GM23338 (cell line): Measurements from ENCODE around the gene SYNE1.

Experiments used
- CREB1 ChIP-seq: fragments of 250-450 bp; sonication (Bioruptor Pico); IDR thresholded peaks from 2 replicates; pipeline ENCODE4 v1.5.0; 2020; ENCODE audit warnings: low read depth, mild to moderate bottlenecking, moderate library complexity
- CTCF ChIP-seq, 2 experiments: fragments of 200-600 bp in 1 of 2; sonication (generic) in 1 of 2; conservative IDR thresholded peaks; 2 replicates each; pipeline versions ENCODE4 v1.5.1 to v1.6.1; 2016 to 2017; ENCODE audit warnings: antibody characterized with exemption in 2 of 2, low read depth in 2 of 2, mild to moderate bottlenecking in 2 of 2, moderate library complexity in 1 of 2
- EZH2 ChIP-seq: fragments of 200-600 bp; sonication (generic); IDR thresholded peaks from one replicate; pipeline ENCODE4 v1.8.0; 2017; ENCODE audit warnings: antibody characterized with exemption, mild to moderate bottlenecking, low read depth; ENCODE audit not compliant: unreplicated experiment
- EZH2phosphoT487 ChIP-seq: fragments of 200-600 bp; sonication (generic); IDR thresholded peaks from one replicate; pipeline ENCODE4 v1.8.1; 2018; ENCODE audit warnings: antibody characterized with exemption; ENCODE audit not compliant: unreplicated experiment
- JUNB ChIP-seq: IDR thresholded peaks from one replicate; pipeline ENCODE4 v1.6.1; 2016; ENCODE audit warnings: antibody characterized with exemption; ENCODE audit not compliant: unreplicated experiment
- NANOG ChIP-seq: IDR thresholded peaks from 2 replicates; pipeline ENCODE4 v1.6.1; 2016; ENCODE audit warnings: antibody characterized with exemption, borderline replicate concordance
- POLR2AphosphoS5 ChIP-seq: IDR thresholded peaks from 2 replicates; pipeline ENCODE4 v1.6.1; 2016; ENCODE audit warnings: antibody characterized with exemption, low read depth
- REST ChIP-seq: IDR thresholded peaks from one replicate; pipeline ENCODE4 v1.6.1; 2018; ENCODE audit warnings: antibody characterized with exemption; ENCODE audit not compliant: unreplicated experiment
- STAT1 ChIP-seq: IDR thresholded peaks from one replicate; pipeline ENCODE4 v1.6.1; 2016; ENCODE audit warnings: antibody characterized with exemption; ENCODE audit not compliant: unreplicated experiment
- ZNF114 ChIP-seq: fragments of 250-450 bp; sonication (Bioruptor Pico); IDR thresholded peaks from 2 replicates; pipeline ENCODE4 v1.5.0; 2020; ENCODE audit warnings: mild to moderate bottlenecking, moderate library complexity
- ZNF462 ChIP-seq: fragments of 250-450 bp; sonication (Bioruptor Pico); IDR thresholded peaks from 2 replicates; pipeline ENCODE4 v1.5.0; 2020; ENCODE audit warnings: mild to moderate bottlenecking, moderate library complexity

GRCh38 chr6:152161501-152161900 is 475.7 kb downstream of the SYNE1 start:
- no peak for TF ChIP-seq CTCF (conservative IDR thresholded peaks at IDR 0.05; ENCODE audit: low read depth in 2 of 2)
- TF ChIP-seq EZH2 = no peak
- no peak for TF ChIP-seq STAT1
- TF ChIP-seq POLR2AphosphoS5 = no peak
- no peak for TF ChIP-seq CREB1 (CRISPR knock-in tag)
- TF ChIP-seq REST = no peak
- TF ChIP-seq EZH2phosphoT487 = no peak
- TF ChIP-seq NANOG = no peak
- TF ChIP-seq ZNF462 (CRISPR knock-in tag) = no peak
- no peak for TF ChIP-seq JUNB
- no peak for TF ChIP-seq ZNF114 (CRISPR knock-in tag)
